HG03521 (cell line): ENCODE data around the gene ADAT1.
"Not testable (repeated sequence)": the region's sequence is repeated elsewhere in the genome, so short reads cannot be mapped to it uniquely, and the experiment has no call there.

Experiments used
- ATAC-seq: cut with Tn5 transposase; IDR thresholded peaks from one replicate; pipeline ENCODE4 v1.9.1; 2021; ENCODE audit warnings: mild to moderate bottlenecking, moderate library complexity; ENCODE audit not compliant: unreplicated experiment

ADAT1 gene

GRCh38 chr16:75621170-75621477 is 2.0 kb downstream of the ADAT1 start:
- no peak for ATAC-seq

- no peak for ATAC-seq
These were observed 2.5 kb downstream of the ADAT1 start for GRCh38 chr16:75620326-75621169.

GRCh38 chr16:75618780-75619179 is 4.3 kb downstream of the ADAT1 start:
- no peak for ATAC-seq

GRCh38 chr16:75617121-75617520 is 6.0 kb downstream of the ADAT1 start:
- ATAC-seq: no peak

GRCh38 chr16:75616521-75617010 is 6.5 kb downstream of the ADAT1 start:
- ATAC-seq: no peak

- ATAC-seq: no peak
These were observed 7.5 kb downstream of the ADAT1 start for GRCh38 chr16:75615619-75616018.

- ATAC-seq: no peak
These were observed 8.8 kb downstream of the ADAT1 start for GRCh38 chr16:75614066-75614897.

GRCh38 chr16:75606507-75606906 is 16.6 kb downstream of the ADAT1 start:
- no peak for ATAC-seq

GRCh38 chr16:75603241-75603640 is 19.8 kb downstream of the ADAT1 start:
- ATAC-seq: no peak

- ATAC-seq: no peak
These were observed 23.4 kb downstream of the ADAT1 start for GRCh38 chr16:75599452-75600277.

GRCh38 chr16:75593825-75594820 is 29.0 kb downstream of the ADAT1 start:
- no peak for ATAC-seq

- no peak for ATAC-seq
These were observed 29.8 kb downstream of the ADAT1 start for GRCh38 chr16:75593308-75593707.

- ATAC-seq: not testable (repeated sequence)
These were observed 31.2 kb downstream of the ADAT1 start for GRCh38 chr16:75591927-75592326.

GRCh38 chr16:75590920-75591843 is 31.9 kb downstream of the ADAT1 start:
- no peak for ATAC-seq

- ATAC-seq: no peak
These were observed 33.8 kb downstream of the ADAT1 start for GRCh38 chr16:75589306-75589705.

GRCh38 chr16:75588716-75589115 is 34.4 kb downstream of the ADAT1 start:
- no peak for ATAC-seq

- peak; percentile 60 for ATAC-seq
These were observed 39.0 kb downstream of the ADAT1 start for GRCh38 chr16:75584108-75584507.

- ATAC-seq: no peak
These were observed 43.7 kb downstream of the ADAT1 start for GRCh38 chr16:75579281-75579834.

GRCh38 chr16:75578725-75579124 is 44.4 kb downstream of the ADAT1 start:
- no peak for ATAC-seq
